SU-DHL-6 (cell line): ENCODE results near the gene TSPO.

ENCODE experiments used
- CTCF ChIP-seq: fragments of 200-600 bp; sonication (generic); IDR thresholded peaks from one replicate; pipeline ENCODE4 v1.5.1; 2017; ENCODE audit warnings: antibody characterized with exemption, mild to moderate bottlenecking, low read length, moderate library complexity; ENCODE audit not compliant: insufficient read depth, poor library complexity, severe bottlenecking
- EZH2phosphoT487 ChIP-seq: fragments of 200-600 bp; sonication (generic), shearing (Covaris generic); conservative IDR thresholded peaks from 2 replicates; pipeline ENCODE4 v1.6.1; 2018; ENCODE audit warnings: mild to moderate bottlenecking, antibody characterized with exemption, low read length, moderate library complexity, mixed read lengths

GRCh38 chr22:43211941-43212433 is 60.6 kb downstream of the TSPO start:
- no peak for TF ChIP-seq CTCF
- TF ChIP-seq EZH2phosphoT487, result no peak
